Activated T-cell treated with anti-CD3 and anti-CD28 coated beads, Interleukin-2, amount 50 U/mL, for 1 hour (primary cell): ENCODE measurements around the gene AMBRA1.

Experiments
- DNase-seq: peaks from one replicate; pipeline ENCODE4 v3.0.0-alpha.2; 2020

Gene AMBRA1

GRCh38 chr11:46360878-46361277 lies 232.9 kb downstream of the AMBRA1 start:
- no peak for DNase-seq

- DNase-seq = no peak
Observed at GRCh38 chr11:46359953-46360352, 233.9 kb downstream of the AMBRA1 start.

GRCh38 chr11:46357483-46357936 lies 236.3 kb downstream of the AMBRA1 start:
- no peak for DNase-seq

GRCh38 chr11:46356924-46357482 lies 236.8 kb downstream of the AMBRA1 start:
- DNase-seq = no peak

GRCh38 chr11:46353698-46354097 lies 240.1 kb downstream of the AMBRA1 start:
- no peak for DNase-seq

- peak; percentile 82 for DNase-seq
Observed at GRCh38 chr11:46352063-46352841, 241.6 kb downstream of the AMBRA1 start.

- no peak for DNase-seq
Observed at GRCh38 chr11:46351606-46352005, 242.2 kb downstream of the AMBRA1 start.

- DNase-seq = no peak
Observed at GRCh38 chr11:46351148-46351547, 242.7 kb downstream of the AMBRA1 start.

GRCh38 chr11:46350695-46351094 lies 243.1 kb downstream of the AMBRA1 start:
- no peak for DNase-seq

- DNase-seq = peak; percentile 68
Observed at GRCh38 chr11:46348566-46349401, 245.0 kb downstream of the AMBRA1 start.

GRCh38 chr11:46347637-46348311 lies 246.0 kb downstream of the AMBRA1 start:
- no peak for DNase-seq

GRCh38 chr11:46346886-46347636 lies 246.8 kb downstream of the AMBRA1 start, which contains the start of gene DGKZ:
DGKZ (plus strand) TSS chr11:46347463; CDS start chr11:46347660, 197 bp downstream.
- DNase-seq = peak; percentile 98
